WTC11 (cell line): ENCODE measurements around the gene GRK3. TPM values are rescaled to one million over a fixed set of nuclear protein-coding genes. Genes with fewer than 3 reads are reported as not detected.

Source experiments
- ATAC-seq: fragments of 200-7000 bp; cut with Tn5 transposase; 2 replicates; pipeline ENCODE4 v1.10.0; 2021; ENCODE audit warnings: mild to moderate bottlenecking, moderate library complexity
- CTCF ChIA-PET: fragments of 300-600 bp; sonication (Branson Sonifier 250); formaldehyde crosslinking; loops from one replicate; lab custom pipeline; 2021; ENCODE audit warnings: antibody characterized with exemption; lab: Charles Lee
- POLR2A ChIA-PET: fragments of 350-600 bp; sonication (Branson Sonifier 250); formaldehyde crosslinking; loops from one replicate; lab custom pipeline; 2021; ENCODE audit warnings: antibody characterized with exemption; lab: Charles Lee
- DNase-seq: peaks from one replicate; pipeline ENCODE4 v3.0.0; 2021; ENCODE audit warnings: low spot score
- H3K27ac Mint-ChIP-seq: 2 replicates; pipeline ENCODE4 v1.8.0; 2021; ENCODE audit warnings: mixed read lengths
- H3K27me3 Mint-ChIP-seq: 2 replicates; pipeline ENCODE4 v1.8.0; 2021; ENCODE audit warnings: low read depth, mild to moderate bottlenecking, moderate library complexity, mixed read lengths
- H3K36me3 Mint-ChIP-seq: 2 replicates; pipeline ENCODE4 v1.8.0; 2021; ENCODE audit warnings: mixed read lengths
- H3K4me1 Mint-ChIP-seq: 2 replicates; pipeline ENCODE4 v1.8.0; 2022; ENCODE audit warnings: mixed read lengths
- H3K4me3 Mint-ChIP-seq: 2 replicates; pipeline ENCODE4 v1.8.0; 2021; ENCODE audit warnings: mild to moderate bottlenecking, moderate library complexity, mixed read lengths
- H3K9me3 Mint-ChIP-seq: 2 replicates; pipeline ENCODE4 v1.8.0; 2021; ENCODE audit warnings: mixed read lengths
- ESRRA ChIP-seq: sonication (generic); formaldehyde crosslinking; IDR thresholded peaks from 2 replicates; pipeline ENCODE4 v1.8.1; 2022; ENCODE audit warnings: mild to moderate bottlenecking, missing genetic modification reagents, borderline replicate concordance
- HMGA2 ChIP-seq: fragments of 250-450 bp; sonication (Bioruptor Pico); IDR thresholded peaks from 2 replicates; pipeline ENCODE4 v1.4.0; 2021; ENCODE audit warnings: mild to moderate bottlenecking, moderate library complexity
- NFYB ChIP-seq: sonication (generic); formaldehyde crosslinking; conservative IDR thresholded peaks from 2 replicates; pipeline ENCODE4 v1.8.0; 2022; ENCODE audit warnings: low read depth, missing genetic modification reagents
- NR1H2 ChIP-seq: sonication (generic); formaldehyde crosslinking; IDR thresholded peaks from 2 replicates; pipeline ENCODE4 v1.9.0; 2021; ENCODE audit warnings: mild to moderate bottlenecking, moderate library complexity, missing genetic modification reagents
- RELA ChIP-seq: sonication (generic); formaldehyde crosslinking; IDR thresholded peaks from 2 replicates; pipeline ENCODE4 v1.8.1; 2022; ENCODE audit warnings: missing genetic modification reagents, mild to moderate bottlenecking, borderline replicate concordance
- SP1 ChIP-seq: sonication (generic); formaldehyde crosslinking; conservative IDR thresholded peaks from 2 replicates; pipeline ENCODE4 v1.8.1; 2022; ENCODE audit warnings: missing genetic modification reagents
- TEAD1 ChIP-seq: sonication (generic); formaldehyde crosslinking; IDR thresholded peaks from 2 replicates; pipeline ENCODE4 v1.8.0; 2022; ENCODE audit warnings: mild to moderate bottlenecking, missing genetic modification reagents
- ZBTB21 ChIP-seq: sonication (generic); formaldehyde crosslinking; IDR thresholded peaks from 2 replicates; pipeline ENCODE4 v1.8.1; 2023; ENCODE audit warnings: mild to moderate bottlenecking, missing genetic modification reagents, borderline replicate concordance
- ZNF396 ChIP-seq: fragments of 250-450 bp; sonication (Bioruptor Pico); IDR thresholded peaks from 2 replicates; pipeline ENCODE4 v1.8.0; 2021; ENCODE audit warnings: mild to moderate bottlenecking, moderate library complexity, borderline replicate concordance
- total RNA-seq: library from RNA; stranded (reverse); gene quantifications from 3 replicates; pipeline ENCODE4 v1.2.3, GENCODE V29; 2021
- TF ChIP-seq, protein P1 (sequence below): sonication (generic); formaldehyde crosslinking; IDR thresholded peaks from 2 replicates; pipeline ENCODE4 v1.8.0; 2023; ENCODE audit warnings: missing genetic modification reagents, mild to moderate bottlenecking, borderline replicate concordance
- TF ChIP-seq, protein P2 (sequence below): sonication (generic); formaldehyde crosslinking; conservative IDR thresholded peaks from 2 replicates; pipeline ENCODE4 v1.8.1; 2023; ENCODE audit warnings: mild to moderate bottlenecking, low read depth, missing genetic modification reagents, moderate library complexity
- TF ChIP-seq, protein P3 (sequence below): sonication (generic); formaldehyde crosslinking; IDR thresholded peaks from 2 replicates; pipeline ENCODE4 v1.8.0; 2022; ENCODE audit warnings: missing genetic modification reagents
- TF ChIP-seq, protein P4 (sequence below): sonication (generic); formaldehyde crosslinking; IDR thresholded peaks from 2 replicates; pipeline ENCODE4 v1.8.1; 2022; ENCODE audit warnings: low read depth, missing genetic modification reagents, borderline replicate concordance

The GRK3 gene
- total RNA-seq, 1 experiment from 2014 or later, result 27.1 TPM

DNA sequence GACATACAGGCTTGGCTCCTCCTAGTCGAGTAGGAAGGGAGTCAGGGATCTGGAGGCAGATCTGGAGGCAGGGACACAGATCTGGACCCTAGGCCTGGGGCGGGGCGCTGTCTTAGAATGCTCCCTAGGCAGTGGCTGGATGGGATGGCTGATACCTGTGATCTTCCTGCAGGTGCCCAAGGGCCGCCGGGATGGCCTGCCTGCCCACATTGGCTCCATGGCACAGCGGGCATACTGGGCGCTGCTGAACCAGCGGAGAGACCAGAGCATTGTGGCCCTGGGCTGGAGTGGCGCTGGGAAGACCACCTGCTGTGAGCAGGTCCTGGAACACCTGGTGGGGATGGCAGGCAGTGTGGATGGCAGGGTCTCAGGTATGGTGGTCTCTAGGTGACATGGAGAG is 212.9 kb downstream of the GRK3 start:
- no peaks in the 10 kb centered on the region; the same call in 1 of the 2 replicates for H3K27me3 Mint-ChIP-seq
- ChIA-PET CTCF (interaction anchor here (0.6 kb wide), 1 partner anchor 180 kb away, joined by 4 read pairs; no protein-coding TSS in a partner anchor), POLR2A (no interaction called here)
- no peak overlapping the region for H3K27ac Mint-ChIP-seq
- no peaks in the 10 kb centered on the region for H3K36me3 Mint-ChIP-seq
- H3K4me1 Mint-ChIP-seq, result no peaks in the 10 kb centered on the region; the same call in 1 of the 2 replicates
- DNase-seq (no peak), ATAC-seq (no peak)
- TF ChIP-seq HMGA2 (CRISPR knock-in tag) (no peak), SP1 (no peak), ESRRA (CRISPR knock-in tag) (no peak), RELA (CRISPR knock-in tag) (no peak), ZNF396 (CRISPR knock-in tag) (no peak), NFYB (no peak), TEAD1 (no peak)
- TF ChIP-seq, protein P1, sequence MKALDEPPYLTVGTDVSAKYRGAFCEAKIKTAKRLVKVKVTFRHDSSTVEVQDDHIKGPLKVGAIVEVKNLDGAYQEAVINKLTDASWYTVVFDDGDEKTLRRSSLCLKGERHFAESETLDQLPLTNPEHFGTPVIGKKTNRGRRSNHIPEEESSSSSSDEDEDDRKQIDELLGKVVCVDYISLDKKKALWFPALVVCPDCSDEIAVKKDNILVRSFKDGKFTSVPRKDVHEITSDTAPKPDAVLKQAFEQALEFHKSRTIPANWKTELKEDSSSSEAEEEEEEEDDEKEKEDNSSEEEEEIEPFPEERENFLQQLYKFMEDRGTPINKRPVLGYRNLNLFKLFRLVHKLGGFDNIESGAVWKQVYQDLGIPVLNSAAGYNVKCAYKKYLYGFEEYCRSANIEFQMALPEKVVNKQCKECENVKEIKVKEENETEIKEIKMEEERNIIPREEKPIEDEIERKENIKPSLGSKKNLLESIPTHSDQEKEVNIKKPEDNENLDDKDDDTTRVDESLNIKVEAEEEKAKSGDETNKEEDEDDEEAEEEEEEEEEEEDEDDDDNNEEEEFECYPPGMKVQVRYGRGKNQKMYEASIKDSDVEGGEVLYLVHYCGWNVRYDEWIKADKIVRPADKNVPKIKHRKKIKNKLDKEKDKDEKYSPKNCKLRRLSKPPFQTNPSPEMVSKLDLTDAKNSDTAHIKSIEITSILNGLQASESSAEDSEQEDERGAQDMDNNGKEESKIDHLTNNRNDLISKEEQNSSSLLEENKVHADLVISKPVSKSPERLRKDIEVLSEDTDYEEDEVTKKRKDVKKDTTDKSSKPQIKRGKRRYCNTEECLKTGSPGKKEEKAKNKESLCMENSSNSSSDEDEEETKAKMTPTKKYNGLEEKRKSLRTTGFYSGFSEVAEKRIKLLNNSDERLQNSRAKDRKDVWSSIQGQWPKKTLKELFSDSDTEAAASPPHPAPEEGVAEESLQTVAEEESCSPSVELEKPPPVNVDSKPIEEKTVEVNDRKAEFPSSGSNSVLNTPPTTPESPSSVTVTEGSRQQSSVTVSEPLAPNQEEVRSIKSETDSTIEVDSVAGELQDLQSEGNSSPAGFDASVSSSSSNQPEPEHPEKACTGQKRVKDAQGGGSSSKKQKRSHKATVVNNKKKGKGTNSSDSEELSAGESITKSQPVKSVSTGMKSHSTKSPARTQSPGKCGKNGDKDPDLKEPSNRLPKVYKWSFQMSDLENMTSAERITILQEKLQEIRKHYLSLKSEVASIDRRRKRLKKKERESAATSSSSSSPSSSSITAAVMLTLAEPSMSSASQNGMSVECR, result no peak
- no peak overlapping the region for H3K4me3 Mint-ChIP-seq
- H3K9me3 Mint-ChIP-seq, result no peaks in the 10 kb centered on the region

DNA sequence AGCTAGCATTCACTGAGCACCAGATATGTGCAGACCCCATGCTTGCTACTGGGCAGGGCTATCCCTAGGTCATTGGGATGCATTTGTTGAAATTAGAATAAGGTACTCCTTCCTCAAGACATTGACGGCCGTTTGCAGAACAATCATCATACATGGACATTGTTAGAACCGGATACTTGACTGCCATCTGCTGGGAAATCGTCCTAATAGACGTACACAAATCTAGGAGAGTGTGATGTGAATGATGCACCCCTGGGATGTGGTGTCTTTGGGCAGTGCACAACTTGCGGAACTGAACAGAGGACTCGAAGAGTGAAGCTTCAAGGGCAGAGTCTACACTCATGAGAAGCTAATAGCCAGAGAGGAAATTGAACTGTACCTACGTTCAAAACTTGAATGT is 213.4 kb downstream of the GRK3 start:
- ATAC-seq, result no peak
- ChIA-PET POLR2A (no interaction called here), CTCF (interaction anchor here (0.6 kb wide), 1 partner anchor 180 kb away, joined by 4 read pairs; no protein-coding TSS in a partner anchor)
- Mint-ChIP-seq H3K9me3 (no peaks in the 10 kb centered on the region), H3K27ac (no peak overlapping the region), H3K4me1 (no peaks in the 10 kb centered on the region; the same call in 1 of the 2 replicates), H3K4me3 (no peak overlapping the region), H3K27me3 (no peaks in the 10 kb centered on the region; the same call in 1 of the 2 replicates), H3K36me3 (no peaks in the 10 kb centered on the region)
- TF ChIP-seq, protein P2, sequence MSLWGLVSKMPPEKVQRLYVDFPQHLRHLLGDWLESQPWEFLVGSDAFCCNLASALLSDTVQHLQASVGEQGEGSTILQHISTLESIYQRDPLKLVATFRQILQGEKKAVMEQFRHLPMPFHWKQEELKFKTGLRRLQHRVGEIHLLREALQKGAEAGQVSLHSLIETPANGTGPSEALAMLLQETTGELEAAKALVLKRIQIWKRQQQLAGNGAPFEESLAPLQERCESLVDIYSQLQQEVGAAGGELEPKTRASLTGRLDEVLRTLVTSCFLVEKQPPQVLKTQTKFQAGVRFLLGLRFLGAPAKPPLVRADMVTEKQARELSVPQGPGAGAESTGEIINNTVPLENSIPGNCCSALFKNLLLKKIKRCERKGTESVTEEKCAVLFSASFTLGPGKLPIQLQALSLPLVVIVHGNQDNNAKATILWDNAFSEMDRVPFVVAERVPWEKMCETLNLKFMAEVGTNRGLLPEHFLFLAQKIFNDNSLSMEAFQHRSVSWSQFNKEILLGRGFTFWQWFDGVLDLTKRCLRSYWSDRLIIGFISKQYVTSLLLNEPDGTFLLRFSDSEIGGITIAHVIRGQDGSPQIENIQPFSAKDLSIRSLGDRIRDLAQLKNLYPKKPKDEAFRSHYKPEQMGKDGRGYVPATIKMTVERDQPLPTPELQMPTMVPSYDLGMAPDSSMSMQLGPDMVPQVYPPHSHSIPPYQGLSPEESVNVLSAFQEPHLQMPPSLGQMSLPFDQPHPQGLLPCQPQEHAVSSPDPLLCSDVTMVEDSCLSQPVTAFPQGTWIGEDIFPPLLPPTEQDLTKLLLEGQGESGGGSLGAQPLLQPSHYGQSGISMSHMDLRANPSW (CRISPR knock-in tag), result no peak
- no peak for TF ChIP-seq TEAD1
- TF ChIP-seq, protein P3, sequence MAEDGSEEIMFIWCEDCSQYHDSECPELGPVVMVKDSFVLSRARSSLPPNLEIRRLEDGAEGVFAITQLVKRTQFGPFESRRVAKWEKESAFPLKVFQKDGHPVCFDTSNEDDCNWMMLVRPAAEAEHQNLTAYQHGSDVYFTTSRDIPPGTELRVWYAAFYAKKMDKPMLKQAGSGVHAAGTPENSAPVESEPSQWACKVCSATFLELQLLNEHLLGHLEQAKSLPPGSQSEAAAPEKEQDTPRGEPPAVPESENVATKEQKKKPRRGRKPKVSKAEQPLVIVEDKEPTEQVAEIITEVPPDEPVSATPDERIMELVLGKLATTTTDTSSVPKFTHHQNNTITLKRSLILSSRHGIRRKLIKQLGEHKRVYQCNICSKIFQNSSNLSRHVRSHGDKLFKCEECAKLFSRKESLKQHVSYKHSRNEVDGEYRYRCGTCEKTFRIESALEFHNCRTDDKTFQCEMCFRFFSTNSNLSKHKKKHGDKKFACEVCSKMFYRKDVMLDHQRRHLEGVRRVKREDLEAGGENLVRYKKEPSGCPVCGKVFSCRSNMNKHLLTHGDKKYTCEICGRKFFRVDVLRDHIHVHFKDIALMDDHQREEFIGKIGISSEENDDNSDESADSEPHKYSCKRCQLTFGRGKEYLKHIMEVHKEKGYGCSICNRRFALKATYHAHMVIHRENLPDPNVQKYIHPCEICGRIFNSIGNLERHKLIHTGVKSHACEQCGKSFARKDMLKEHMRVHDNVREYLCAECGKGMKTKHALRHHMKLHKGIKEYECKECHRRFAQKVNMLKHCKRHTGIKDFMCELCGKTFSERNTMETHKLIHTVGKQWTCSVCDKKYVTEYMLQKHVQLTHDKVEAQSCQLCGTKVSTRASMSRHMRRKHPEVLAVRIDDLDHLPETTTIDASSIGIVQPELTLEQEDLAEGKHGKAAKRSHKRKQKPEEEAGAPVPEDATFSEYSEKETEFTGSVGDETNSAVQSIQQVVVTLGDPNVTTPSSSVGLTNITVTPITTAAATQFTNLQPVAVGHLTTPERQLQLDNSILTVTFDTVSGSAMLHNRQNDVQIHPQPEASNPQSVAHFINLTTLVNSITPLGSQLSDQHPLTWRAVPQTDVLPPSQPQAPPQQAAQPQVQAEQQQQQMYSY (CRISPR knock-in tag), result no peak
- TF ChIP-seq, protein P4, sequence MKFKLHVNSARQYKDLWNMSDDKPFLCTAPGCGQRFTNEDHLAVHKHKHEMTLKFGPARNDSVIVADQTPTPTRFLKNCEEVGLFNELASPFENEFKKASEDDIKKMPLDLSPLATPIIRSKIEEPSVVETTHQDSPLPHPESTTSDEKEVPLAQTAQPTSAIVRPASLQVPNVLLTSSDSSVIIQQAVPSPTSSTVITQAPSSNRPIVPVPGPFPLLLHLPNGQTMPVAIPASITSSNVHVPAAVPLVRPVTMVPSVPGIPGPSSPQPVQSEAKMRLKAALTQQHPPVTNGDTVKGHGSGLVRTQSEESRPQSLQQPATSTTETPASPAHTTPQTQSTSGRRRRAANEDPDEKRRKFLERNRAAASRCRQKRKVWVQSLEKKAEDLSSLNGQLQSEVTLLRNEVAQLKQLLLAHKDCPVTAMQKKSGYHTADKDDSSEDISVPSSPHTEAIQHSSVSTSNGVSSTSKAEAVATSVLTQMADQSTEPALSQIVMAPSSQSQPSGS (CRISPR knock-in tag), result no peak
- TF ChIP-seq NR1H2 (CRISPR knock-in tag), result no peak
- no peak for TF ChIP-seq ZBTB21
- DNase-seq, result no peak

Other genes with a start within 250 kb of the GRK3 start
- 0.55 to 1.4 TPM (median 0.96 TPM) in 3 replicates for gene MYO18B, start 177.5 kb downstream of the GRK3 start, total RNA-seq